HG03342 (cell line): ENCODE measurements around the gene ABCA7.

Experiments
- ATAC-seq: cut with Tn5 transposase; IDR thresholded peaks from one replicate; pipeline ENCODE4 v1.9.1; 2021; ENCODE audit warnings: mild to moderate bottlenecking, moderate library complexity; ENCODE audit not compliant: unreplicated experiment

ABCA7 gene

GRCh38 chr19:1055886-1056620 lies 16.1 kb downstream of the ABCA7 start:
- ATAC-seq = no peak

- ATAC-seq = no peak
Observed at GRCh38 chr19:1057176-1057855, 17.4 kb downstream of the ABCA7 start.

GRCh38 chr19:1058112-1058511 lies 18.2 kb downstream of the ABCA7 start:
- no peak for ATAC-seq

DNA sequence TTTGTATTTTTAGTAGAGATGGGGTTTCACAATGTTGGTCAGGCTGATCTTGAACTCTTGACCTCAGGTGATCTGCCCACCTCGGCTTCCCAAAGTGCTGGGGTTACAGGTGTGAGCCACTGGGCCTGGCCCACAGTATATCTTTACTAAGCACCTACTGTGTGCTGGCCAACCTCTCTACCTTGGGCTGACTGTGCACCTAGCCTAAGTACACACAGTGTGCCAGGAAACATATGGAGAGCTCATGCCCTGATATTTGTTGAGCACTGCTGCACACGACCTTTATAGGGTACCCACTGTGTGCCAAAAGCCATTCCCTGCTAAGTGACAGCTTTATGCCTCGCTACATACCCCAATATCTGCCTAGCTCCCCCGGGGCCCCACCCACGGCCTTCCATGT lies 20.8 kb downstream of the ABCA7 start:
- ATAC-seq = no peak

DNA sequence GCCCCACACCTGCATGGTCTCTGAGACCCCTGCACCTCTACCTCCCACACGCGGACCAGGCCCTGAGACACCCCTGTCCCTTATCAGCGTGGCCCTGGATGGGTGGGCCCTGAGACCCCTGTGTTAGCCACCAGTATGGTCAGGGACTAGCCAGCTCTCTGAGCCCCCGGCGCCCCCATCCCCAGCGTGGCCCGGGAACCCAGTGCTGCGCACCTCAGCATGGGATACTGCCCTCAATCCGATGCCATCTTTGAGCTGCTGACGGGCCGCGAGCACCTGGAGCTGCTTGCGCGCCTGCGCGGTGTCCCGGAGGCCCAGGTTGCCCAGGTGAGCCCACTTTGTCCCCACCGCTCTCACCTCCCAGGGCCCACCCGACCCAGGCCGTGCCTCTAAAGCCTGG lies 22.1 kb downstream of the ABCA7 start:
- ATAC-seq = no peak

DNA sequence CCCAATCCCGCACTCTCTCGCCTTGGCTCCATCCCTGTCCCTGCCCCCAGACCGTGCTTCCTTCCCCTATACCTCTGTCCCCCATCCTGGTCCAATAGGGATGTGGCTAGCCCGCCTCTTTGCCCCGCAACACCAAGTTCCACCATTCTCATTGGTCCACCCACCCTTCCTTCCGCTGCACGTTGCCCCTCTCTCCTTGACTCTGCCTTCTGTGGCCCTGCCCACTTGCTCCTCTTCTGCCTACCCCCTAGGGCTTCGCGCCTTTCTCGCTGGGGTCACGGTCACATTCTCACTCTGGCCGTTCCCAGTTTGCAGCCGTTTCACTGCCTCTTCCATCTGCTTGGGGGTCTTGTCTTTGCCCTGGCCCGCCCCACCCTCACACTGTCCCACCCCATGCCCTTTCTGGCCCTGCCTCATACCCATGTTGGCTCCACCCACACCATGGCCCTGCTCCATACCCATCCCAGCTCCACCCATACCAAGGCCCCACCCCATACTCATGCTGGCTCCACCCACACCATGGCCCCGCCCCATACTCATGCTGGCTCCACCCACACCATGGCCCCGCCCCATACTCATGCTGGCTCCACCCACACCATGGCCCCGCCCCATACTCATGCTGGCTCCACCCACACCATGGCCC lies 22.6 kb downstream of the ABCA7 start:
- no peak for ATAC-seq

DNA sequence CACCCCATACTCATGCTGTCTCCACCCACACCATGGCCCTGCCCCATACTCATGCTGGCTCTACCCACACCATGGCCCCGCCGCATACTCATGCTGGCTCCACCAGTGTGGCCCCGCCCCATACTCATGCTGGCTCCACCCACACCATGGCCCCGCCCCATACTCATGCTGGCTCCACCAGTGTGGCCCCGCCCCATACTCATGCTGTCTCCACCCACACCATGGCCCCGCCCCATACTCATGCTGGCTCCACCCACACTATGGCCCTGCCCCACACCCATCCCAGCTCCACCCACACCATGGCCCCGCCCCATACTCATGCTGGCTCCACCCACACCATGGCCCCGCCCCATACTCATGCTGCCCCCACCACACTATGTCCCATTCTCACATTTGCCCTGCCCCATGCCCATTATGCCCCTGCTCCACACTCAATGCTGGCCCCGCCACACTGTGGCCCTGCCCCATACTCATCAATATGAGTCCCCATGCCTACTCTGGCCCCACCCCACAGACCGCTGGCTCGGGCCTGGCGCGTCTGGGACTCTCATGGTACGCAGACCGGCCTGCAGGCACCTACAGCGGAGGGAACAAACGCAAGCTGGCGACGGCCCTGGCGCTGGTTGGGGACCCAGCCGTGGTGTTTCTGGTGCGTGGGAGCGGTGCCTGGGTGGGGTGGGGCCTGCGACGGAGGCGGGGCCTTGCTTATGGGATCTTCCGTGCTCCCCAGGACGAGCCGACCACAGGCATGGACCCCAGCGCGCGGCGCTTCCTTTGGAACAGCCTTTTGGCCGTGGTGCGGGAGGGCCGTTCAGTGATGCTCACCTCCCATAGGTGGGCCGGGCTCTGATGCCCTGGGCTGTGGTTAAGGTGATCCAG lies 23.4 kb downstream of the ABCA7 start:
- no peak for ATAC-seq

GRCh38 chr19:1063909-1064660 lies 24.2 kb downstream of the ABCA7 start:
- no peak for ATAC-seq

- ATAC-seq = peak; percentile 31
Observed at GRCh38 chr19:1064661-1065605, 25.0 kb downstream of the ABCA7 start.

DNA sequence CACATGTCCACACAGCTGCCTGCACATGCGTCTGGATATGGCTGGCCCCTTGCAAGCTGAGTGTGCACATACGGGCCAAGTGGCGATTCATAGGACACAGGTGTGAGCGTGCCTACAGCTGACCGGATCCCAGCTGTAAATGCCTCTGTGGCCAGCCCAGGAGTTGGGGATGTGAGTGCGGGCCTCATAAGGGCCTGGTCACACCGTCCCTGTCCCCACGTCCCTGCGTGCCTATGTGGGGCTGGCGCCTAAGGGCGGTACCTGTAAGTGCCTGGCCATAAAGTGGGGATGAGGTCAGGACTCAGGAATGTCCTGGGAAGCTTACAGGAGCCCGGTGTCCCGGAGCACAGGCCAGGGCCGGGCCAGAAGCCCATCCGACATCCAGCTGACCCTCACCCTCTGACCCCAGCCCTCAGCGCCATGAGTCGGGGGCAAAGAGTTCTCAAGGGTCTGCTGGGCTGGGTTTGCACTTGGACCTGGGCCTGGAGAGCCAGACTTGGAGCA lies 25.8 kb downstream of the ABCA7 start:
- no peak for ATAC-seq

- no peak for ATAC-seq
Observed at GRCh38 chr19:1066251-1066747, 26.4 kb downstream of the ABCA7 start.

DNA sequence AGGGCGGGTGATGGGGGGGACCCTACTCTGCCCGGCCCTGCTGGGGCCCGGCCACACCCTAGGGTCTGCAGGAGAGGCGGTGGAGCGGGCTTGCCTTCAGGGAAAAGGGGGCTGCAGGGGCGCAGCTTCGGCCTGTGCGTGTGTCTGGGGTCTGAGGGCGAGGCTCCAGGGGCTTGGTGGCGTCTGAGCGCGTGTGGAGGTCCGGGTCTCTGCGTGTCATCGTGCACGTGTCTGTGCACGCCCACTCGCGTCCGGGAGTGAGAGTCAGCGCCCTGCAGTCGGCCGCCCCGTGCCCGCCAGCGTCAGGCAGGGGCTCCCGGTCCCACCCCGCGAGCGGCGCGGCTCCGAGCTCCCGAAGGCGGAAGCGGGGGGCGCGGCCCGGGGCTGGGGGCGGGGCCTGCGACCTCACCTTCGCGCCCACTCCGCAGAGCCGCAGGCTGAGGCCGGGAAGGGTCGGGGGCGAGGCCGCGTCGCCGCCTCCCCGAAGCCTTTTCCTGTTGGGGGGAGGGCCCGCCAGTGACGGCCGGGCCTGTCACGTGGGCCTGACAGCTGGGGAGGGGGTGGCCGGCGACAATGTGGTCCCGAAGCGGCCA lies 26.9 kb downstream of the ABCA7 start, which contains the start of gene ARHGAP45:
ARHGAP45 (plus strand) TSS at position 420 of the 593 bp plus-strand sequence. CDS start 239 bp downstream, outside the sequence.
- ATAC-seq = no peak

- no peak for ATAC-seq
Observed at GRCh38 chr19:1067341-1067957, 27.5 kb downstream of the ABCA7 start.

DNA sequence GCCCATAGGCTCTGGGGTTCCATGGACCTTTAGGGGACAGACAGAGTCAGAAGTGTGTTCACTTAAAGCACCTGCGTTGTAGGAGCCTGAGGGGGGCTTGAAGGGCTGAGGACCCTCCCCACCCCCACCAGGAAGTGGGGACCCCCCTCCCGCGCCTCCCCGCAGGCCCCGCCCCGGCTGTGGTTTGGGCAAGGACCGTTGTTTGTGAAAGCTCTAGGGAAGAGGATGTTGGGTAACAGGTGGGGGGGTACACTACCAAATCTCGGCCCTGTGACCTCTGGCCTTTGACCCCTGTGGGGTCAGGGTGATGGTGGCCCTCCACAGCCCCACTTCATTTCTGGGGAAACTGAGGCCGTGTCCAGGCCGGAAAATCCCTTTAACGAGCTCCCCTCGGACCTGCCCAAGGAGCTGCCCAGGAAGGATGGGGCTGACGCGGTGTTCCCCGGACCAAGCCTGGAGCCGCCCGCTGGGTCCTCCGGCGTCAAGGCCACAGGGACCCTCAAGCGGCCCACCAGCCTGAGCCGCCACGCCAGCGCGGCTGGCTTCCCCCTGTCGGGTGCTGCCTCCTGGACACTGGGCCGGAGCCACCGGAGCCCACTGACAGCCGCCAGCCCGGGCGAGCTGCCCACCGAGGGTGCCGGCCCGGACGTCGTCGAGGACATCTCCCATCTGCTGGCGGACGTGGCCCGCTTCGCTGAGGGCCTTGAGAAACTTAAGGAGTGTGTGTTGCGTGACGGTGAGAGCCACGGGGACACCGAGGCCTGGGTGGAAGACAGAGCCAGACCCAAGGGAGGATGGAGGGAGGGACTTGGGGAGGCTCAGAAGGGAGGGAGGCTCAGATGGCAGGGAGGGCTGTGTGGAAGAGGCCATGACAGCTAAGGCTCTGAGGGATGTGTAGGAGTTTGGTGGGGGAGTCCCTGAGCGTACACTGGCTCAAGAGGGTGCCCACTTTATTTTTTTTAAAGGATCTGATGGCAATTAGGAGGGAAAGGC lies 28.4 kb downstream of the ABCA7 start:
- ATAC-seq = no peak

DNA sequence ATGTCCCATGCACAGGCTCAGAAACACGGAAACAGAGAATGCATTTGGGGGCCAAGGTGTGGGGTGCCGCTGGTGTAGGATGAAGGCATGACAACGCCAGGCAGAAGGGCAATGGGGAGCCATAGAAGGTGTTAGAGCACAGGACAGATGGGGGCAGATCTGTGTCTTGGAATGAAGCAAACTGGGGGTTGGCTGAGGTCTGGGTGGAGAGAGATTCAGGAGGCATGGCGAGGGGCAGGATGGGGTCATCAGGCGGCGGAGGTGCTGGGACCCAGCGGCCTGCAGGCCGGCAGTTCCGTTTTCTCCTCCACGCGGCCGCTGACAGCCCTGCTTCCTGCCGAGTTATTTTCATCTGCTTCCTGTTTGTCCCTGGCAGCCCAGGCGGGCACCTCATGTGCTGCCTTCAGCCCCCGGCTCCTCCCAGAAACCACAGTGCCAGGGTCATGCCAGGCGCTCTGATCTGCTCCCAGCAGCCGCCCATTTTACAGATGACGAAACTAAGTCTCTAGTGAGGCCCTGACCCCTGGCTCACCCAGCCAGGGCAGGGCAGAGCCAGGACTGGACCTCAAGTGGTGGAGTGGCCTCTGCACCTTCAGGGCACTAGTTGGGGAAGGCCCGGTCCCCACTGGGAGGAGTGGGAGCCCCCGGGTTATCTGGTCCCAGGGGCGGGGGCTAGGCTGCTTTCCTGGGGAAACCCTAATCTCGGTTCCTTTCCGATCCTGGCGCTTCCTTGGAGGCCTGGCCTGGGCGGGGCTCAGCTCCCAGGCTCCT lies 29.3 kb downstream of the ABCA7 start:
- ATAC-seq = no peak

GRCh38 chr19:1070576-1070930 lies 30.6 kb downstream of the ABCA7 start:
- no peak for ATAC-seq
